PC-3 (cell line): ENCODE measurements around the gene RANBP10. TPM values are rescaled to one million over a fixed set of nuclear protein-coding genes. Genes with fewer than 3 reads are reported as not detected.

Source experiments
- ATAC-seq: fragments of 200-7000 bp; cut with Tn5 transposase; 2 replicates; pipeline ENCODE4 v1.9.1; 2020; ENCODE audit warnings: mild to moderate bottlenecking, moderate library complexity
- BruUV-seq: library from RNA; stranded (reverse); fragments of 400-500 nt; replicated peaks from 2 replicates; lab custom pipeline; 2021; lab: Mats Ljungman, UMichigan
- CTCF ChIA-PET: fragments of 300-600 bp; sonication (Branson Sonifier 250); formaldehyde crosslinking; loops from one replicate; lab custom pipeline; 2022; ENCODE audit warnings: antibody characterized with exemption; lab: Charles Lee
- POLR2A ChIA-PET: fragments of 300-600 bp; sonication (Branson Sonifier 250); formaldehyde crosslinking; loops from one replicate; lab custom pipeline; 2022; ENCODE audit warnings: antibody characterized with exemption; ENCODE audit not compliant: unreplicated experiment; lab: Charles Lee
- DNase-seq: peaks from one replicate; pipeline ENCODE4 v3.0.0-alpha.2; 2015
- H2AFZ ChIP-seq: fragments of 300-600 bp; sonication (generic); 2 replicates; pipeline ENCODE4 v1.6.0; 2016; ENCODE audit warnings: antibody characterized with exemption, low read length
- H3F3A ChIP-seq: fragments of 300-600 bp; sonication (generic); one replicate; pipeline ENCODE4 v1.6.0; 2017; ENCODE audit warnings: antibody characterized with exemption, low read length, control low read depth, mild to moderate bottlenecking; ENCODE audit not compliant: unreplicated experiment
- H3K27ac ChIP-seq: fragments of 300-600 bp; sonication (generic); 2 replicates; pipeline ENCODE4 v1.5.1; 2016; ENCODE audit warnings: mild to moderate bottlenecking, low read length
- H3K27me3 ChIP-seq: fragments of 300-600 bp; sonication (generic); 2 replicates; pipeline ENCODE4 v1.6.1; 2016; ENCODE audit warnings: low read length, mixed read lengths
- H3K36me3 ChIP-seq: fragments of 300-600 bp; sonication (generic); 2 replicates; pipeline ENCODE4 v1.6.1; 2016; ENCODE audit warnings: low read depth, mixed run types, low read length, mixed read lengths
- H3K4me1 ChIP-seq: fragments of 300-600 bp; sonication (generic); 2 replicates; pipeline ENCODE4 v1.5.1; 2016; ENCODE audit warnings: low read length; ENCODE audit not compliant: insufficient read depth
- H3K4me2 ChIP-seq: fragments of 300-600 bp; sonication (generic); 2 replicates; pipeline ENCODE4 v1.6.0; 2016; ENCODE audit warnings: low read length
- H3K4me3 ChIP-seq: fragments of 300-600 bp; sonication (generic); 2 replicates; pipeline ENCODE4 v1.5.1; 2016; ENCODE audit warnings: mild to moderate bottlenecking, low read length, mixed read lengths
- H3K79me2 ChIP-seq: fragments of 300-600 bp; sonication (generic); 2 replicates; pipeline ENCODE4 v1.6.1; 2017; ENCODE audit warnings: low read length, mixed read lengths
- H3K9ac ChIP-seq: fragments of 300-600 bp; sonication (generic); 2 replicates; pipeline ENCODE4 v1.6.0; 2016; ENCODE audit warnings: mild to moderate bottlenecking, low read length
- H3K9me2 ChIP-seq: fragments of 300-600 bp; sonication (generic); replicated peaks from 2 replicates; pipeline ENCODE4 v1.6.1; 2016; ENCODE audit warnings: mixed run types, low read length, mixed read lengths
- H3K9me3 ChIP-seq: fragments of 300-600 bp; sonication (generic); 2 replicates; pipeline ENCODE4 v1.6.1; 2016; ENCODE audit warnings: low read length, mixed read lengths
- H4K20me1 ChIP-seq: fragments of 300-600 bp; sonication (generic); 2 replicates; pipeline ENCODE4 v1.6.1; 2016; ENCODE audit warnings: low read length, mixed read lengths
- CTCF ChIP-seq: fragments of 300-600 bp; sonication (generic); conservative IDR thresholded peaks from 2 replicates; pipeline ENCODE4 v1.5.1; 2017; ENCODE audit warnings: antibody characterized with exemption, low read depth, mild to moderate bottlenecking, low read length
- EZH2 ChIP-seq: fragments of 300-600 bp; sonication (generic); IDR thresholded peaks from one replicate; pipeline ENCODE4 v1.6.1; 2017; ENCODE audit warnings: antibody characterized with exemption, mild to moderate bottlenecking, low read length; ENCODE audit not compliant: unreplicated experiment
- EZH2phosphoT487 ChIP-seq: fragments of 300-600 bp; sonication (generic); IDR thresholded peaks from 2 replicates; pipeline ENCODE4 v1.6.1; 2018; ENCODE audit warnings: mild to moderate bottlenecking, antibody characterized with exemption, low read length, borderline replicate concordance
- intact Hi-C: fragments of 100-400 bp; cut with micrococcal nuclease; formaldehyde crosslinking; loops from 2 replicates; pipeline ENCODE4 v1.9.0; 2023
- total RNA-seq: library from RNA; depleted of rRNA; stranded (reverse); fragments of >200 nt; gene quantifications from 2 replicates; pipeline ENCODE4 v1.2.3, GENCODE V29; 2014

RANBP10 gene
- total RNA-seq, 1 experiment from 2014 or later: 5.5 TPM

- ATAC-seq: no peak
- H4K20me1 ChIP-seq: peaks cover 11% of the 10 kb centered on the region; the same call in 1 of the 2 replicates
- H3K27ac ChIP-seq: no peak overlapping the region
- no peaks in the 10 kb centered on the region for H3F3A ChIP-seq
- no peaks in the 10 kb centered on the region for H3K9me2 ChIP-seq
- DNase-seq: no peak
- H3K27me3 ChIP-seq: no peaks in the 10 kb centered on the region
- no peak overlapping the region for H2AFZ ChIP-seq
- H3K9ac ChIP-seq: no peak overlapping the region
- no peak for TF ChIP-seq CTCF
- no peak for TF ChIP-seq EZH2
- H3K79me2 ChIP-seq: peaks cover 37% of the 10 kb centered on the region
- intact Hi-C loops: no loop called here
- POLR2A ChIA-PET: no interaction called here
- BruUV-seq: no TSS peak
- CTCF ChIA-PET: no interaction called here
- no peak overlapping the region for H3K4me2 ChIP-seq
- H3K9me3 ChIP-seq: no peaks in the 10 kb centered on the region
- no peaks in the 10 kb centered on the region for H3K36me3 ChIP-seq
- H3K4me3 ChIP-seq: no peak overlapping the region
- peaks cover 5% of the 10 kb centered on the region; the same call in 1 of the 2 replicates for H3K4me1 ChIP-seq
Observed at GRCh38 chr16:67707210-67707609, 99.2 kb downstream of the RANBP10 start.

GRCh38 chr16:67704110-67704509 is 102.2 kb downstream of the RANBP10 start:
- BruUV-seq: no TSS peak
- Histone ChIP-seq H3K79me2 (peaks cover 34% of the 10 kb centered on the region), H3K4me1 (peaks cover 5% of the 10 kb centered on the region; the same call in 1 of the 2 replicates), H3K27ac (no peak overlapping the region), H3K9me2 (no peaks in the 10 kb centered on the region), H3K9me3 (no peaks in the 10 kb centered on the region), H2AFZ (no peak overlapping the region), H4K20me1 (peaks cover 6% of the 10 kb centered on the region; the same call in 1 of the 2 replicates), H3F3A (no peaks in the 10 kb centered on the region), H3K27me3 (no peaks in the 10 kb centered on the region), H3K4me3 (no peak overlapping the region), H3K36me3 (0 out of 2 replicates have a peak, but pooled peaks cover 3% of the 10 kb centered on the region), H3K9ac (no peak overlapping the region), H3K4me2 (no peak overlapping the region)
- intact Hi-C loops: no loop called here
- no peak for TF ChIP-seq EZH2
- TF ChIP-seq CTCF: no peak
- TF ChIP-seq EZH2phosphoT487: no peak
- no peak for ATAC-seq
- ChIA-PET CTCF (interaction anchor here (0.6 kb wide), 1 partner anchor 717 kb away, joined by 3 read pairs; no protein-coding TSS in a partner anchor), POLR2A (no interaction called here)
- no peak for DNase-seq

GRCh38 chr16:67703626-67704025 is 102.7 kb downstream of the RANBP10 start:
- Histone ChIP-seq H4K20me1 (peaks cover 3% of the 10 kb centered on the region; the same call in 1 of the 2 replicates), H3K27ac (no peak overlapping the region), H2AFZ (no peak overlapping the region), H3K27me3 (no peaks in the 10 kb centered on the region), H3K36me3 (0 out of 2 replicates have a peak, but pooled peaks cover 3% of the 10 kb centered on the region), H3F3A (no peaks in the 10 kb centered on the region), H3K79me2 (peaks cover 34% of the 10 kb centered on the region), H3K4me2 (no peak overlapping the region), H3K9ac (no peak overlapping the region), H3K4me1 (peaks cover 5% of the 10 kb centered on the region; the same call in 1 of the 2 replicates), H3K9me3 (no peaks in the 10 kb centered on the region), H3K9me2 (no peaks in the 10 kb centered on the region), H3K4me3 (no peak overlapping the region)
- no peak for ATAC-seq
- BruUV-seq: no TSS peak
- no peak for TF ChIP-seq EZH2phosphoT487
- TF ChIP-seq EZH2: no peak
- no peak for TF ChIP-seq CTCF
- CTCF ChIA-PET: no interaction called here
- POLR2A ChIA-PET: no interaction called here
- intact Hi-C loops: no loop called here
- no peak for DNase-seq
